GM19452 (cell line): ENCODE measurements around the gene PPP2R5C.

ENCODE experiments used
- ATAC-seq: cut with Tn5 transposase; IDR thresholded peaks from one replicate; pipeline ENCODE4 v1.9.1; 2021; ENCODE audit not compliant: unreplicated experiment

The PPP2R5C gene

DNA sequence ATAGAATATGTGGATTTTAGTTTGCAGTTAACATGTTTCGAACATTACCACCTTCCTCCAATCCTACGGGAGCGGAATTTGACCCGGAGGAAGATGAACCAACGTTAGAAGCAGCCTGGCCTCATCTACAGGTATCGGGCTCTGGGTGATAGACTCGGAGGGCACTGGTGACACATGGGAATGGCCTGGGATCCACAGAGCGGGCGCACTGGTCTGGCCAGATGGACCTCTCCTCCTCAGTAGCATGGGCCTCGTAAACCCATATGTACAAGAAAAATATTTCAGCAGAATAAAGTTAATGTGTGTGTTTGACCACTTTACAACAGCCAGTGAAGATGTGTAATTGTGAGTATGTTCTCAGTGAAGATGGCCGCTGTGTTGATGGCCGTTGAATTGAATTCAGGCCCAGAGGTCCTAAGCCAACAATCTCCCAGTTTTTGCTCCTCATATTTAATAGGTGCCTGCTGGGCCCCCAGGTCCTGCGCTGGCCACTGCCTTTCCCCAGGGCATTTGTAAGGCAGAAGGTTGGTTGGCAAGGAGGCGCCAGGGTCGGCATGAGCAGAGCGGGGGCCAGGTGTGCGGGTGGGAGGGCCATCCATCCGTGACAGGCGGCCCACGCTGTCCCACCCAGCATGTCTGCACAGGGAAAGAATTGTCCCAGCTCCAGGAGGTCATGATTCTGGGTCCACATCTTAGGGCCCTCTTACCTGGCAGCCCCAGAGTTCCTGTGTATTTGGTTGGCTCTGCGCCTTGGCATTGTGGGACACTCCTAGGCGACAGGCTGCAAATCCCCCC, 120.8 kb downstream of the PPP2R5C start:
- ATAC-seq = no peak

DNA sequence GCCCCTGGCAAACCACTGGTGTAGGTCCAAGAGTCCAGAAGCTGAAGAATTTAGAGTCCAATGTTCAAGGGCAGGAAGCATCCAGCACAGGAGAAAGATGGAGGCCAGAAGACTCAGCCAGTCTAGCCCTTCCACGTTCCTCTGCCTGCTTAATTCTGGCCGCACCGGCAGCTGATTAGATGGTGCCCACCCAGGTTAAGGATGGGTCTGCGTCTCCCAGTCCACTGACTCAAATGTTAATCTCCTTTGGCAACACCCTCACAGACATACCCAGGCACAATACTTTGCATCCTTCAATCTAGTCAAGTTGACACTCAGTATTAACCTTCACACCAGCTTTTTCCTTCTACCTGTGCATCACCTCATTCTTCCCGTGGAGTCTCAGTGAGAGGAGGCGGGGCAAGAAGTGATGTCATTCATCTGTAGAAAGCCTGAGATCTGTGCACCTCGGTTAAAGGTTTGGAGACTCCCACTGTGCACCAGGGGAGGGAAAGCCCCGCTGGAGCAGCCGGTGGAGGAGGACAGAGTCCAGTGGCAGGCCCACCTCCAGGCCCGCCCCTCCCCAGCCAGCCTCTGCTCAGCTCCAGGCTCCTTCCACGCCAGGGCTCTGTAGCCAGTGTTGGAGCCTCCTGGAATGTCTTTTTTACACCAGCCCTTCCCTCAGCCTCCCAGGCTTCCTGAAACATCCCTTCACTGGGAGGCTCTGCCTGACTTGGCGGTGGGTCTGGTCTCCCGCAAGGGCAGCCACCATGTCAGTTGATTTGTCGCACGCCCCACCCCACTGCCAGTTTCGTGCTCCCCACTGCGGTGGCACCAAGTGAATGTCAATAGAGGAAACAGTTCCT, 122.8 kb downstream of the PPP2R5C start:
- ATAC-seq = no peak

DNA sequence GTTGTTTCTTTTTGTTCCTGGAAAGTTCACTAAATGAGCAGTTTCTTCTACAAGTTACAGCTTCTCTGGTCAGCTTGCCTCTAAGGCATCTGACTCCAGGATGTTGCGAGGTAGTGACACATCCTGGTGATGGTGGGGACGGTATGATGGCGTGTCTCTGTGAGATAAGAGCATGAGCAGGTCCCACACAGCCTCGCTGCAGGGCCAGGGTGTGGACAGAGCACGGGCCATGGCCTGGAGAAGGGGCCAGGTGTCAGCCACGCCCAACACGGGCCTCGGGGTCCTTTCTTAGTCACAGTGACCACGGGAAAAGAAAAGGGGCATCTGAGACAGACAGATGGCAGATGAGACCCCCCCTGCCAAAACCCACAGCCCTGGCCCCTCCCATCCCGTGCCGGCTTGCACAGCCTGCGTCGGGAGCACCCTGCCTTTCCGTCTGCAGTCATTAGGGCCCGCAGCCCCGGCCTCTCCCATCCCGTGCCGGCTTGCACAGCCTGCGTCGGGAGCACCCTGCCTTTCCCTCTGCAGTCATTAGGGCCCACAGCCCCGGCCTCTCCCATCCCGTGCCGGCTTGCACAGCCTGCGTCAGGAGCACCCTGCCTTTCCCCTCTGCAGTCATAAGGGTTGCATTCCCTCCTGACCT, 123.5 kb downstream of the PPP2R5C start:
- ATAC-seq = no peak

DNA sequence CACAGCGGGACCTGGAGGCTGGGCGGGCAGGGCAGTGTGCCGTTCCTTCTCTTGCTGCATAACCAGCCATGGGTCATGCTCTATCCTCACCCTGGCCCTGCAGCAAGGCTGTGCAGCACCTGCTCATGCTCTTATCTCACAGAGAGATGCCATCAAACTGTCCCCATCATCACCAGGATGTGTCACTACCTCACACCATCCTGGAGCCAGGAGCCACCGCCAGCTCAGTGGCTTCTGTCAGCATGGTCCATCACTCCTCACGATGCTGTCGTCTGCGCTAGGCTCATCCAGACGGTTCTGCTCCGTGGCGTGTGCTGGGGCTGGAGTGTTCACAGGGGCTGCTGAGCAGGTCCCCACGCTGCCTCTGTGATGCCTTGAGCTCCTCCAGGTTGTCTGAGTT, 125.7 kb downstream of the PPP2R5C start:
- ATAC-seq = no peak

DNA sequence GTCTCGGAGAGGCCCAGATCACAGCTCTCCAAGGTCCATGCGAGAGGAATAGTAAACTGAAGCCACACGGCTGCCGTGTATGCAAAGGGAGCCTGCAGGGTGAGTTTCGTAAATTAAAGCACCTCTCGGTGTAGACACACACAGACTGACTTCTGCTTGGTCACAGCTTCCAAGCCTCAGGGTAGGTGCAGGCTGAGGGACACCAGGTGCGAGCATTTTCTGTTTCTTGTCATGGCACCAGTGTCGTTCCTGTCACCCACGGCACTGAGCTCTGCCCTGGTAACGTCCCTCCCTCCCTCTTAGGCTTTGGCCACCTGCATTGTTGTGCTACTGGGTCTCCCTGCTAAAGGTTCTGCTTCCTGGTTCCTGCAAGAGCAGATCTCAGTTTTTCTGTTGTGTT, 126.7 kb downstream of the PPP2R5C start:
- no peak for ATAC-seq

DNA sequence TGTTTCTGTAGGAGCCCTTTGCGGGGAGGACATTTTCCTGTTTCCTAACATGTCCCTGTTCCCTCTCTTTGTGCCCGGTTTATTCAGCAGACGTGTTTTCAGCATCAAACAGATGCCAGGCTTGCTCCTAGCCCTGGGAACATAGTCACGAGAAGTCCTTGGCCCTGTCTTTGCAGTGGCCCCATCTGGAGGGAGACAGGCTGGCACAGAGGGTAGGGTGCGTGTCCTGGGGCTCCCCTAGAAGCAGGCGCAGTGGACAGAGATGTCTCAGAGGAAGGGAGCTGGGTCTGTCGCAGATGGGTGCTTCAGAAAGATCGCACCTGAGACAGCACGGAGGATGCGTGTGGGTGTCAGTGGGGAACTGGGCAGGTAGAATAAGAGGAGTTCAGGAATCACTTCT, 127.9 kb downstream of the PPP2R5C start:
- ATAC-seq = no peak

DNA sequence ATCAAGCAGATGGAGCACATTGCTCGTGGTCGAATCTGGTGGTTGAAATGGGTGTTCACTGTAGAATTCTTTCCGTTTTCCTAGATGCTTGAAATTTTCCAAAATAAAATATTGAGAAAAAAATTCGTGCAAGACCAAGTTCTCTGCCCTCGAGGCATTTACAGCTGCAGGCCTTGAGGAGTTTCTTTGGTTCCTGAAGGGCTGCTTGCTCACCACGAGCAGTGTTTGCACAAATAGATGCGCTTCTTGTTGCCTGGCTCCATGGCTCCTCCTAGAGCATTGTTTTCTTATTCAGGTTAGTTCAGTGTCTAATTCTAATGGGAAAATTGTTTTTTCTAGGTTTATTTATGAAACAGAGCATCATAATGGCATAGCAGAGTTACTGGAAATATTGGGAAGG, 128.4 kb downstream of the PPP2R5C start:
- no peak for ATAC-seq

DNA sequence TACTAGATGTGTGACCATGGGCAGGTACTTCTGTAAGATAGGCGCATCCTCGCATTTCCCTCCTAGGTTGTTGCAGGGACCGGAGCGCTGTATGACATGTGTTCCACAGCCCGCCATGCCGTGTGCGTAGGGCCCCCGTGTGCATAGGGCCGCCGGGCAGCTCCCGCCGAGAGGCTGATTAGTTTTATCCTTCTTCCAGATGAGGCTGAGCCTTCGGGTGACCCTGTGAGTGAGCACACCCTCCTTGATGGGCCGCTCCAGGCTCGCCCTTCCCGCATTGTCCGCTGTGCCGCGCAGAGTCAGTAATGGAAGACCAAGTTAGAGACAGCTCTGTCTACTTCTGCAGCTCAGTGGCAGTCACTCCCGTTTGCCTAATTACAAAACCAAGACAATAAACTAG, 130.0 kb downstream of the PPP2R5C start:
- ATAC-seq = no peak

DNA sequence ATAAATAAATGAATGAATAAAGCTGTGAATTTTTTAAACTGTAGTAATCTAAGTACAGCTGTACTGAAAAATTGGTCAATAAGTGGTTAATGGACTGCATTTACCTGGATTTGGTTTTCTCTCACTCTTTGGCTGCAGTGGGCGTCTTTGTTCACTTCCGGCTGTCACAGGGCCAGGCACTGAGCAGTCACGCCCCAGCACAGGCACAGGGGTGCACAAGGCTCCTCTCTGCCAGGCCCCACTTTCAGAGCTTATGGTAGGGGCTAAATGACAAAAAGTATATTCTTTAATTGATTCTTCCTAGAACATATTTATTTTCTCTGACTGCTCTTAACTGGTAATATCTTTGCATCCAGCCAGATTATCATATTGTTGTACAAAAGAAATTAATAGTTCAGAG, 132.2 kb downstream of the PPP2R5C start:
- no peak for ATAC-seq

DNA sequence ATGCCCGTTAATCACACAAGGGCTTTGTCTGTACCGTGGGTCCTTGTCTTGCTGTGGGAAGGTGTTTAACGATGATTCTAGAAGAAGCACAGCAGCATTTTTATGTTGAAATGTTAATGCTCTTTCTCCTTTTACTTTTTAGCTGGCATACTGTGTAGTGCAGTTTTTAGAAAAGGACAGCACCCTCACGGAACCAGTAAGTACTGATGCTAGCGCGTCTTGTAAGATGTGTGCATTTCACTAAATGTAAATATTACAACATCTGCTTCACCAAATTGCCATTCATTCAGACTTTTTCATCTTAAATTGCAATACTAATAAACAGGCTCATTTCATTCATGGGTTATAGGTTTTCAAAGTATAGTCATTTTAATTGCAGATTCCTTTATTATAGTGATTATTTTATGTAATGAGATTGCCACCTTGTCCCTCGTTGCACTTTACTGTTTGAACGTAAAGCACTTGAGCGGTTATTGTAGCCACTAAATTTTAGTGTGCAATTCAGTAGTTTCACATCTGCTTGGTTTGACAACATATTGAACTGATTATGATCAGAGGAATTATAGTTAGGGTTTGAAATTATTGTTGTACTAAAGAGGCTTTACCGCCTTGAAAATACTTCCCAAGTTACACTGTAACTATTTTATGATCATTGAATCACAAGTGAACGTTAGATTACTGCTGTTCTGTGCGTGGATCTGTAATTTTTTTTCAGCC, 133.0 kb downstream of the PPP2R5C start:
- no peak for ATAC-seq

DNA sequence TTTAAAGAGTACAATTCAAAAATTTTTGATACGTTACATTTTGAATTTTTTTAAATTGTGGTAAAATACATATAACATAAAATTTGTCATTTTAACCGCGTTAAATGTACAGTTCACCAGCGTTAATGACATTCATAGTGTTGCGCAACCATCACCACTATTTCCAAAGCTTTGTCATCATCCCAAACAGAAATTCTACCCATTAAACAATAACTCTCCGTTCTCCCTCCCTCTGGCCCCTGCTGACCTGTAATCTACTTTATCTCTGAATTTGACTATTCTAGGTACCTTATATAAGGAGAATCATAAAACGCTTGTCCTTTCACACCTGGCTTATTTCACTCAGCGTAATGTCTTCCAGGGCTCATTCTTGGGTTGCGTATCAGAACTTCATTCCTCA, 133.7 kb downstream of the PPP2R5C start:
- ATAC-seq = no peak

DNA sequence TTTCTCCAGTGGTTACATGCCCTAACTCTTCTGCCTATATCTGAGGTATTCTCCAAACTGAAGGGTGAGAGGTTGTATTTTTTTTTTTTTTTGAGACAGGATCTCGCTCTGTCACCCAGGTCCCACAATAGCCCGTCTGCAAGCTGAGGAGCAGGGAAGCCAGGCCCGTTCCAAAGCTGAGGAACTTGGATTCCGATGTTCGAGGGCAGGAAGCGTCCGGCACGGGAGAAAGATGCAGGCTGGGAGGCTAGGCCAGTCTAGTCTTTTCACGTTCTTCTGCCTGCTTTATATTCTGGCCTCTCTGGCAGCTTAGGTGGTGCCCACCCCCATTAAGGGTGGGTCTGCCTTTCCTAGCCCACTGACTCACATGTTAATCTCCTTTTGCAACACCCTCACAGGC, 135.8 kb downstream of the PPP2R5C start:
- no peak for ATAC-seq

DNA sequence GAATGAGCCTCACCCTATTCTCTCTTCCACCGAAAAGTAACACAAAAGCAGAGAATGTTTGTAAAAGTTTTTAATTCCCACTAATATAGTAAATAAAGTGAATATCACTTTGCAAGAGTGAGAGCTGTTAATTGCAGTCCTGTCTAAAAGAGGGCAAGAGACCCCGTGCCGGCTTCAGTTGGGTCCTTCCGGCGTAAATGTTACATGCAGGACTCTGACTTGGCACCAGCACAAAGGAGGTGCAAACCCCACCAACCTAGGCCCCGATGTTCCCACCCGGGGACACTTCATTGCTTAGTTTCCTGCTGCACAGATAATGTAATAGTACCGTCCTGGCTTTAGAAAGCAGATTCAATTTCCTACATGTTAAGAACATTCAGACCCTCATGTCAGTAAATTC, 136.9 kb downstream of the PPP2R5C start:
- no peak for ATAC-seq

DNA sequence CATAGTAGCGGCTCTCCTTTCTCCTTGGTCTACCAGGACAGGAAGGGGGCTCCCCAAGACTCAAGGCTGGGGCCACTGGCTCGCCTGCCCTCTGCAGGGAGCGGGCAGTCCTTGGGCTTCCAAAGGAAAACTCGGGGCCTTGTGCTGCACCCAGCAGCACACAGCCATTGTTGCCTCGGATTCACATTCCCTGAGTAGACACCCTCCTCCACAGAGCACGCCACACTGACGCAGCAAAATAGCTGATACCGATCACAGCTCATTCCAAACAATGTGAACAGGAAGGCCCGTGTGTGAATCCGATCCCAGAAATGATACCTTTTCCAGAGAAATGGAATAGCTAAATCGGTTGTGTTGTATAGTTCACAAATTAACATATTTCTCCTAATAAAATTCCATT, 137.8 kb downstream of the PPP2R5C start:
- no peak for ATAC-seq

DNA sequence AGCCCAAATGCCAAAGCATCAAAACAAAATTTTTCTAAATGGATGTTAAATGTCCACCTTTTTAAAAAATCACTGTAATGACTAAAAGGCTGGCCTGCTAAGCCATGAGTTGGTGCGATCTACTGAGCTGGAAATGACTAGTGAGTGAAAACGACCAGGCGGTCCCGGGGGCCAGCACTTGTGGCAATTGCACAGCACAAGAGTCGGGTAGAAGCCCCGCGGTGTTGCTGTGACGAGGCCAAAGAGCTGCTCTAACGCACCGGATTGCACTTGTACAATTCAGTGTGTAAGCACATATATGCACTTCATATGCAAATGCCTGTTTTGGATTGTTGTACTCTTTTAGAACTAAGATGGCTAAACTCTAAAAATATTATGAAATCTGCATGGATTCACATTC, 138.7 kb downstream of the PPP2R5C start:
- no peak for ATAC-seq

DNA sequence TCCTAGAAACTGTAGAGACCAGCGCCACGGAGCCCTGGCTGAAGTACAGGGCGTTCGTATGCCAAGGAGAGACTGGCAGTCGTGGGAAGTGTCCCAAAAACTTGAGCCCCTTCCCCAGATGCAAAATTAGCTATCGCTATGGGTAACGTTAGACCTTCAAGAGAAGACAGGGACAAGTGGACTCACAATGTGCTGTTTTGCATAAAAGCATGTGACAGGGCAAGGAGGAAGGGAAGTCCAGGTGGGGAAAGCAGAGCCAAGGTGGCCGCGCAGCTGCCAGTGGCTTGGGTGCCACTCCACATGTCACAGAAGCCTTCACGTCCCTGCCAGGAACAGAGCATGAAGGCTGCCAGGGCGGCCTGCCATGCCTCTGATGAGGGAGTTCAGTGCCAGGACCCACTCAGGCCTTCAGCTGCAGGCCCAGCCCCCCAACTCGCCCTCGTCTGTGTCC, 141.6 kb downstream of the PPP2R5C start:
- no peak for ATAC-seq

DNA sequence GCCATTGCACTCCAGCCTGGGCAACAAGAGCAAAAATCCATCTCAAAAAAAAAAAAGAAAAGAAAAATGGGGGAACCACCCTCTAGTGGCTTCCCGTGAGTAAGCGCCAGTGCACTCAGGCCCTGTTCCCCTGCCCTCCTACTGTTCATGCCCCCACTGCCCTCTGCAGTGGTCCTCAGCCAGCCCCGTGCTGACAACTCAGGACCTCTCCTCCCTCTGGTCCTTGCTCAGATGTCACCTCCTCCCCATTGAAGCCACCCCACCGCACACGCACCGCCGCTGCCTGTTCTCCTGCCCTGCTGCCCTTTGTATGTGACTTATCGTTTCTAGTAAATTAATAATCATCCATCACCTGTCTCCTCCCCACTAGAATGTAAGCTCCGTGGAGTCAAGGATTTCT, 144.1 kb downstream of the PPP2R5C start:
- no peak for ATAC-seq

DNA sequence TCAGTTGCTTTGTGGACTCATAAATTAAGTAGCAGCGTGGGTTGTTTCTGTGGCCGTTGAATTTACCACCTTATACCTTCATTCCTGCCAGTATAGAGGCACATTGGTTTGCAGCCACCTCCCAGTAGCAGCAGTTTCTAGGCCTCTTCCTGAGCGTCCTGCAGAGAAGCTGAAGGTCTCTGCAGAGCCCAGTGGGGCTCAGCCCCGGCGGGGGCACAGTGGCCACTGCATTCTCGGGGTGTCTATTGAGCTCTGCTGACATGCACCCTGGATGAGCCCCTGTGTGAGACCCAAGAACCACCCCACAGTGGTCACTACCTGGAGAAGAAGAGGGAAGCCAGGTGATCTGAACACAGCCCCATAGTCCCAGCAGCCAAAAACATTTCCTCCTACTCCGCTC, 145.1 kb downstream of the PPP2R5C start:
- ATAC-seq = no peak

DNA sequence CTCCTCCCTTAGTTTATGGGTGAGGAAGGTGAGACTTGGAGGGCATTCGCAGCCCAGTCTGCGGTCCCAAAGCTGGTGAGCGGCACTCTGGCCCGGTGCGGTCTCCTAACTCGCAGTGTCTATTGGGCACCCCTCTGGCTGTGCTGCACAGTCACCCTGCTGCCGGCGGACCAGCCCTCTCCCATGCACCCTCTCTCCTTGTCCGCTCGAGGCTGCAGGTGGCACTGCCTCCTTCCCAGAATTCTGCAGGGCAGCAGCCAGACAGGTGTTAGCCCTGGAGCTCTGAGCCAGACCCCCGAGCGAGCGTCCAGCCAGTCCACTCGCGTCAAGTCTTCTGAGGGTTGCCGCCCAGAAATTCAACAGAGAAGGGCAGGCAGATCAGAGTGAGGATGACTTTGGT, 146.1 kb downstream of the PPP2R5C start:
- ATAC-seq = no peak

DNA sequence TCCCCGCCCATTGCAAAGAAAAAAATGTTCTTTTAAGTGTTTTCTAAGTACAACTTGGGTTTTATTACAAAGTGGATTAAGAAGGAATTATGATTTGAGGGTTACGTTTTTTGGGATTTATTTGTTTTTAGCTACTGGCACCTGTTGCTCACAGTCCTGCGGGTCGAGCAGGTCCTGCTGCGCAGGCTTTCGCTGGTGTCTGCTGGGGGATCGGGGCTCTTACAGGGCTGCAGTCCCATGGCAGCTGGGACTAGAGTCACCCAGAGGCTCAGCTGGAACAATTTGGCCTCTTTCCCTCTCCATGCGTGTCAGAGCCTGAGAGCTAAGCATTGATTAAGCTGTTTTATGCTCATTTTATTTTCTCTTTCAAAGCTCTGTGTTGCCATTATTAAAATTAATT, 147.3 kb downstream of the PPP2R5C start:
- ATAC-seq = no peak

DNA sequence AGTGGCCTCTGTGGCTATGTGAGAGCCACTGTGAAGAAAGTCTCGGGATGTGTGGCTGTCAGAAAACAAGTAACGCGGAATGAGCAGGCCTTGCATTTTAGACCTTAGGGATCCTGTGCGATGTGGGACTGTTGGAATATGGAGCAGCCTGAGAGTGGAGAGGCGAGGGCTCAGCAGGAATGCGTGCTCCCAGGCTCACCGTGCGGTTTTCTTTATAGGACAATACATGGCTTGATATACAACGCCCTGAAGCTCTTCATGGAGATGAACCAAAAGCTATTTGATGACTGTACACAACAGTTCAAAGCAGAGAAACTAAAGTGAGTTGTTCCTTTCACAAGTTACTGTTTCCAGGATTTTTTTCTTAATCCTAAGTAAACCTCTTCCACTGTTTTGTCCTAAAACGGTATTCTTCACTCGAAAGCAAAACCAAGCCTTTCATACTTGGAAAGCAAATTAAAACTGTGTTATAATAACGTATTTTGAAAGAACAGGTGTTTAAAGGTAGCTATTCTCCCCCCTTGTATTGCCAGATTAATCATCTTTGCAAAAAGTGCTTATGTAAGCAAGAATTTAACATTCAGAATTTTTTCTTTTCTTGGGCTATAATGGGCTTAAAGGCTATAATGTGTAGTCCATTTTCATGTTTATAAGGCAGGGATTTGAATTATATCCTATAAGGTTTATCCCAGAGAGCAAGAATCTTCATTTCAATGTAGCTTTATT, 148.0 kb downstream of the PPP2R5C start:
- ATAC-seq = no peak
